Ureter (tissue), 1 donor: ENCODE results near the gene RBMS1. TPM values are rescaled to one million over a fixed set of nuclear protein-coding genes. Genes with fewer than 3 reads are reported as not detected.
A peak's percentile ranks its signal among the peaks of the same experiment; 100 is the strongest.
"Not testable (repeated sequence)": the region's sequence is repeated elsewhere in the genome, so short reads cannot be mapped to it uniquely, and the experiment has no call there.

Source experiments
- DNase-seq: peaks from one replicate; pipeline ENCODE4 v3.0.0-alpha.2; 2020; ENCODE audit warnings: low spot score
- total RNA-seq: library from RNA; stranded (reverse); gene quantifications from one replicate; pipeline ENCODE4 v1.2.4, GENCODE V29; 2023
- donor health status: DM: yes; HTN: yes; CAD: no.

The RBMS1 gene
- total RNA-seq, 1 donor from 2014 or later, result 137 TPM

DNA sequence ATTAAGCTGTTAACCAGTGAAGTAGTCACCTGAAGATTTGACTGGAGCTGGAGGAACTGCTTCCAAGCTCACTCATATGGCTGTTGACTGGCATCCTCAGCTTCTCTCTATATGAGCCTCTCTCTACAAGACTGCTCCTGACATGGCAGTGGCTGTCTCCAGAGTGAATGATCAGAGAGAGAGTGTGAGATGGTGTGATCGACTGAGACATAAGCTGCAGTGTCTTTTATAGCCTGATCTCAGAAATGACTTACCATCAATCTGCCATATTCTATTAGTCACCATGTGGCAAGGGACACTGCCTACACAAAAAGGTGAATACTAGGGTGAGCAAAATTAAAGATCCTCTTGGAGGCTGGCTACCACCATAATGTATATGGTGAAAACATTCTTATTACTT lies 7.8 kb upstream of the RBMS1 start:
- no peak for DNase-seq

DNA sequence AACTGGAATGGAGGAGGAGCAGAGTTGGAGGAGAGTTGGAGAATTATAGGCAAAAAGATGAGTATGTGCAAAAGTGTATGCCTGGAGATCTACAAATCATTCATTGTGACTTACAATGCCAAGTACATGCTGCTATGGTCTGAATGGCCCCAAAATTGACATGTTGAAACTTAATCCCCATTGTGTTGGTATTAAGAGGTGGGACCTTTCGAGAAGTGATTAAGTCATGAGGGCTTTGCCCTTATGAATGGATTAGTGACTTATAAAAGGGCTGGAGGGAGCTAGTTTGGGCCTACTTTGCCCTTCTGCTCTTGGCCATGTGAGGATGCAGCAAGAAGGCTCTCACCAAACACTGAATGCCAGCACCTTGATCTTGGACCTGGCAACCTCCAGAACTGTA lies 6.3 kb upstream of the RBMS1 start:
- no peak for DNase-seq

- no peak for DNase-seq
Measured at GRCh38 chr2:160498137-160498536, 4.5 kb upstream of the RBMS1 start.

- no peak for DNase-seq
Measured at GRCh38 chr2:160494201-160494644, 616 bp upstream of the RBMS1 start.

DNA sequence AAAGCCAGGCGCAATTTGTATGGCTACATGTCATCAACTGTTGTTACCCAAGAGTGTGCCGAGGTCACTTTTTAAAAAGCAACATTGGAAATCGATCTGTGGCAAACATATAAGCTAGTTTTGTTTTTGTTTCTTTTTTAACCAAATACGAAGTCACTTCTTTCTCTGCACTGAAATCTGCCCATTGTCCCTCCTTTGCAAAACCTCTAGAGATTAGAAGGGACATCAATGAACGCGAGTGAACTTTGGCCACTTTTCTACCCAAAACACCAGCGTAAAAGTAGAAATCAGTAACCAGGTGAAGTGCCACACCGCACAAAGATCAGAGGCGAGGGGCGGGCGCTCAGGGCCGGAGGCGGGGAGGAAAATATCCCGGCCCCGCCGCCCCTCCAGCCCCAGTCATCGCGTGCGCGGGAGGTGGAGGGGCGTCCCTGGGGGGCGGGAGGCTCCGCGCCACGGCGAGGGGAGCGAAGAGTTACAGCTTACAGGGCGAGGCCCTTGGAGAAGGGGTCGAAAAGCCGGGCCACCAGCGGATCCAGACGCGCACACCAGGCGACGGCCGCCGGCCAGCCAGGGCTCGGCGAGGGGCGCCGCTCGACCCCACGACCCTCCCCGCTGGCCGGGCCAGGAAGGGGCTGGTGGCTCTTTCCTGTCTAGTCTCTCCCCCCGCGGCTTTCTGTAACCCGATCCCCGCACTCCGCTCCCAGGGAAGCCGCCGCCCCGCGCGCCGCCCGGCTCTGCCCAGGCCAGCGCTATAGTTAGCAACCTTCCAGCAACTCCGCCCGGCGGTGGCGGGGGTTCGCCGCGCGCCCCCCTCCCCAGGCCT lies 993 bp downstream of the RBMS1 start:
- DNase-seq, result peak; percentile 75

- no peak for DNase-seq
Measured at GRCh38 chr2:160491911-160492371, 1.7 kb downstream of the RBMS1 start.

GRCh38 chr2:160490733-160491685 lies 2.6 kb downstream of the RBMS1 start:
- DNase-seq, result no peak

DNA sequence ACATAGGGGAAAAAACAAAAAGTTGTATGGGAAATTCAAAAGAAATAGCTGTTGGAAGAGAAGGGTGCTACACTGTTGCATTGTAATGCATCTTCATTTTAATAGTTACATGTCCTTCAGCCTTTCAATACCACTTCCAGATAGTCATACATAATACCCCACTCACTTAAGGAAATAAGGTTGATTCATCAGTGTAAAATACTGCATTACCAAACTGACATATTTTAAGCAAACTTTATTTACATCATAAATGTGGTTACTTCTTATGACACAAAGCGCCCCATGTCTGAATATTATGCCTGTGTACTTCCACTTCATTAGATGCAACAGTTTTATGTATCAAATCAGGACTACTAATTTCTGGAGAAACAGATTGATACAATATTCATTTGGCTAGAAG lies 4.5 kb downstream of the RBMS1 start:
- DNase-seq, result no peak

GRCh38 chr2:160488289-160488688 lies 5.3 kb downstream of the RBMS1 start:
- DNase-seq, result not testable (repeated sequence)

DNA sequence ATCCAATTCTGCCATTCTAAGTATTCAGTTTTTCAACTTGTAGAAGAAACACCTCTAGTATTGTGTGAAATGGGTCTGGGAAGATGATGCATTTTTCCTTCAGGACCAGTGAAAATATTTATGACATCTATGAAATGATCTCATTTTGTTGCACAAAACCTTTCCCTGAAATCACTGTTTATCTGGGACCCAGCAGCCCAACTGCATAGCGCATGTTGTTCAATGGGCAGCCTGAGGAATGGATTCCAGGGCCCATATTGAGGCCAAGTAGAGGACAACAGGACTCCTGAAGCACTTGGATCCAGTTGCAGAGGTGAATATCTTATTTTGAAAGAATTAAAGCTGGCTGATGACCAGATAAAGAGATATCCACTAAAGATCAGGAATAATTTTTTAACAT lies 7.3 kb downstream of the RBMS1 start:
- DNase-seq, result no peak

DNA sequence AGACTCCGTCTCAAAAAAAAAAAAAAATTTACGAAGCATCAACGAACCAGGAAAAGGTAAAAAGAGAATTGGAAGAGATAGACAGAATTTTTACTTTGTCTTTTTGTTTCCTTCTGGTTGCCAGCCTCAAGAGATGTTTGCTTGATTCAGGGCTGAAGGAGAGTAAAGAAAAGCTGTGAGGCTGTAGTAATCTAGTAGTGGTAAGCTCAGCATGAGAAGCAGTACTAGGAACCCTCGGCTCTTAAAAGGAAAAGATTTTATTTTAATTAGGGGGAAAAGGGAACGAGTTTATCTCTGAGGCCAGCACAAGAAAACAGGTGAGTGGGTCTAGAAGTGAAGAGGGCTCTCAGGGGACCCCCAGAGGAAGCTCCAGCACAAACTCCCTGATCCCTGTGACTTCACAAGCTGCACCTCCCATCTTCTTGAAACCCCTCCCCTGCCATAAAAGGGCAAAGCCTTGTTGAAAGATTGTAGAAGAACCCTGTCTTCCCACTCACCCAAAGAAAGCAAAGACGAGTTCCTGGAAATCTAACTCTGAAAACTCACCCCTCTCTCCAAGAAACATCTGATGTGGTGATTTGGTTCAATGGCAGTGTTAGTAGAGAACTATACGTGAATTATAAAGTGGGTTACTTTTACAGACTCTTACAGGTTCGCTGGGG lies 8.6 kb downstream of the RBMS1 start:
- no peak for DNase-seq

- DNase-seq, result no peak
Measured at GRCh38 chr2:160482673-160483072, 10.9 kb downstream of the RBMS1 start.

DNA sequence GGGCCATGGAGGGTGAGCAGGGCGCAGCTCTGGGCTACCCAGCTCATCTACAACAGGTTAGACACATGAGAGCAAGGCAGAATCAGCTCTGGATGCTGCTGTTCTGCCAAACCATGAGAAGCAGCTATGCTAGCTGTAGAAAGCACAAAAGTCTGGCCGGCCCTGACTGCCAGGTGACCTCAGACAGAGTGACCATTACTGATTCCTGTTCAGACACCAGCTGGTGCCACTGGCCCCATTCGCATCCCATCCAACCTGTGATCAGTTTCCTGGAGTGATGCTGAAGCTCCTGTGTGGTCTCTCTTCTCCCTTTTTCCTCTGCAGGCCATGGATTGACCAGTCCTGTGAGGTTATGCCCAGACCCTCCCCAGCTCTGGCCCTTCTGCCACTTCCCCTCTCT lies 14.3 kb downstream of the RBMS1 start:
- no peak for DNase-seq

- DNase-seq, result no peak
Measured at GRCh38 chr2:160478660-160479059, 14.9 kb downstream of the RBMS1 start.

GRCh38 chr2:160477032-160477431 lies 16.6 kb downstream of the RBMS1 start:
- no peak for DNase-seq

GRCh38 chr2:160474891-160475787 lies 18.5 kb downstream of the RBMS1 start:
- no peak for DNase-seq

DNA sequence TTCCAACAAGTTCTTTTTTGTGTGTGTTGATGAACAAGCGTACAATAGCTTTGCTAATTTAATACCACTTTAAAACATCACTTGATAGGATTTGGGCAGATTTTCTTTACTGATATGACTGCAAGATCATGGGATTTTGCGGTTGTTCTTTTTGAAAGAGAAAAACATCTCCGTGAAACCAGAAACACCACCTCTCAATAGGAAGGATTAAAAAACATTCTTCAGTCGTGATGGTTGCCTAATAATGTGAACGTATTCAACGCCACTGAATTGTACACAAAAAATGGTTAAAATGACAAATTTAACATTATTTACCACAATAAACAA lies 19.3 kb downstream of the RBMS1 start:
- no peak for DNase-seq

DNA sequence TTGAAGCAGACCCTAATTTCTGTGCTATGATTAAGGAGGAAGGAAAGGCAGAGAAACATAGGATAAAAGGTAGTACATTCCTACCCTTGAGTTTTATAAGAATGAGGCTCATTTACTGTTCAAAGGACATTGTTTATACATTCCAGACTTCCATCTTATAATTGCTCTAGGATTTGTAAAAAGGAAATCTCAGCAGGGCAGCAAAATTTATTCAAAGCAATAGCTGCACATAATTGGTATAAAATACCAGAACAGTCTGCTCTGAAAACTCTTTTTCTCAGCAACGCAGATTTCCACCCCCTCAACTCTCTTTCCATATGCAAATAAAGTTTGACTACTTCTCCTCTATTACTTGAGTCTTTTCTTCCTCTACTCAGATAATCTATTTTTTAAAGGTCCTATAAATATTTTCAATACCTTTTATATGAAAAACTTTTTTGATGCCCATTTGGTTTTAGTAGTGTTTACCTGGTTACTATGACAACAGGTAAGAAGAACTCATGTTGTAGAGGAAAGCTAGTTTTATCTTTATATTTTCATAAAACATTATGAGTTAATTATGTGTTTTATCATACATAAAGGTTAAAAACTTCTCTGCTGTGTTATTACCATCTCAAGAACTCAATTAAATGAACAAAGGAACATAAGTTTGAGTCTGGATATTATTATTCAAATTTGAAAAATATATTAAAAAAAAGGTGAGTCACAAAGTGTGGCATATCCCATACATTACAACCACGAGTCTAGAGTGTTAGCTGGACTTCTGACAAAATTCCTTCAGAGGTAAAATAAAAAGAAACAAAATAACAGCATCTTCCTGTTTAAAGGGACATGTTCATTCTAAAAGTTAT lies 19.9 kb downstream of the RBMS1 start:
- DNase-seq, result no peak

DNA sequence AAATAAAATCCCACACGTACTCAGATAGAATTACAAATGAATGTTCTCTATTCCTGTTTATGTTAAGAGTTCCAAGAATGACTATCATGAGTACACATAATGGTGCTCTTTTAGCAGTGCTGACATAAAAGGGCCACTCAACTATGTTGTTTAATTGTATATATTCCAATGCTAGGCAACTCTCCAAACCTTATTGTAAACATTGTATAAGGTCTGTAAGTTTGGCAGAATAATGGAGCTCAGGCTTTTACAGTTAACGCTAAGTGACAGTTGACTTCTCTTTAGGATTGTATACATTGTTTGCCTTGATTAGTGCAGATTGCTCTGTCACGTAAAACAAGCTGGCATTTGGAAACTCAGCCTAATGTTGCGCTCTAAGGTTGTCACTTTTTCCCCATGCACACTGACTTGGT lies 20.8 kb downstream of the RBMS1 start:
- no peak for DNase-seq

GRCh38 chr2:160471950-160472349 lies 21.7 kb downstream of the RBMS1 start:
- no peak for DNase-seq
